GM12873 (cell line): Measurements from ENCODE around the gene SLC41A2.

Experiments
- TF ChIP-seq, protein P1 (sequence below): IDR thresholded peaks from 2 replicates; pipeline ENCODE4 v1.5.1; 2012; ENCODE audit warnings: low read depth, mild to moderate bottlenecking, moderate library complexity, low read length, control low read depth; ENCODE audit not compliant: insufficient read depth; ENCODE audit errors: missing control alignments

The SLC41A2 gene

DNA sequence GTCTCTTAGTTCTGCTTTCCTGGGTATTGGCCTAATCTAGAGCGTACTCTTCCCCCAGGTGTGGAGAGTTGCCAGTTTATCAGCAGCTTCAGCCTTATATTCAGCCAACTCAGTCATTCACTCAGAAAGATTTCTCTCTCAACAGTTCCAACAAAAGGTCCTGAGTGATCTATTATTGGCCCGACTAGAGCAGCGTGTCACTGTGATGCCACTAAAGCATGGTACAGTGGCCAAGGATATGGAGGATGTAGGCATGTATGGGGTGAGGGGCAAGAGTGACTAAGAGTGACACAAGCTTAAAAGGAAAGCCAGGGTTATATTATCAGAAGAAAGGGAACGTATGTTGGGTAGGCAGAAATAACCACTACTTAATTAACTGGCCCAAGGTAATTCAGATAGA is 32.9 kb upstream of the SLC41A2 start:
- TF ChIP-seq, protein P1, sequence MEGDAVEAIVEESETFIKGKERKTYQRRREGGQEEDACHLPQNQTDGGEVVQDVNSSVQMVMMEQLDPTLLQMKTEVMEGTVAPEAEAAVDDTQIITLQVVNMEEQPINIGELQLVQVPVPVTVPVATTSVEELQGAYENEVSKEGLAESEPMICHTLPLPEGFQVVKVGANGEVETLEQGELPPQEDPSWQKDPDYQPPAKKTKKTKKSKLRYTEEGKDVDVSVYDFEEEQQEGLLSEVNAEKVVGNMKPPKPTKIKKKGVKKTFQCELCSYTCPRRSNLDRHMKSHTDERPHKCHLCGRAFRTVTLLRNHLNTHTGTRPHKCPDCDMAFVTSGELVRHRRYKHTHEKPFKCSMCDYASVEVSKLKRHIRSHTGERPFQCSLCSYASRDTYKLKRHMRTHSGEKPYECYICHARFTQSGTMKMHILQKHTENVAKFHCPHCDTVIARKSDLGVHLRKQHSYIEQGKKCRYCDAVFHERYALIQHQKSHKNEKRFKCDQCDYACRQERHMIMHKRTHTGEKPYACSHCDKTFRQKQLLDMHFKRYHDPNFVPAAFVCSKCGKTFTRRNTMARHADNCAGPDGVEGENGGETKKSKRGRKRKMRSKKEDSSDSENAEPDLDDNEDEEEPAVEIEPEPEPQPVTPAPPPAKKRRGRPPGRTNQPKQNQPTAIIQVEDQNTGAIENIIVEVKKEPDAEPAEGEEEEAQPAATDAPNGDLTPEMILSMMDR: no peak

DNA sequence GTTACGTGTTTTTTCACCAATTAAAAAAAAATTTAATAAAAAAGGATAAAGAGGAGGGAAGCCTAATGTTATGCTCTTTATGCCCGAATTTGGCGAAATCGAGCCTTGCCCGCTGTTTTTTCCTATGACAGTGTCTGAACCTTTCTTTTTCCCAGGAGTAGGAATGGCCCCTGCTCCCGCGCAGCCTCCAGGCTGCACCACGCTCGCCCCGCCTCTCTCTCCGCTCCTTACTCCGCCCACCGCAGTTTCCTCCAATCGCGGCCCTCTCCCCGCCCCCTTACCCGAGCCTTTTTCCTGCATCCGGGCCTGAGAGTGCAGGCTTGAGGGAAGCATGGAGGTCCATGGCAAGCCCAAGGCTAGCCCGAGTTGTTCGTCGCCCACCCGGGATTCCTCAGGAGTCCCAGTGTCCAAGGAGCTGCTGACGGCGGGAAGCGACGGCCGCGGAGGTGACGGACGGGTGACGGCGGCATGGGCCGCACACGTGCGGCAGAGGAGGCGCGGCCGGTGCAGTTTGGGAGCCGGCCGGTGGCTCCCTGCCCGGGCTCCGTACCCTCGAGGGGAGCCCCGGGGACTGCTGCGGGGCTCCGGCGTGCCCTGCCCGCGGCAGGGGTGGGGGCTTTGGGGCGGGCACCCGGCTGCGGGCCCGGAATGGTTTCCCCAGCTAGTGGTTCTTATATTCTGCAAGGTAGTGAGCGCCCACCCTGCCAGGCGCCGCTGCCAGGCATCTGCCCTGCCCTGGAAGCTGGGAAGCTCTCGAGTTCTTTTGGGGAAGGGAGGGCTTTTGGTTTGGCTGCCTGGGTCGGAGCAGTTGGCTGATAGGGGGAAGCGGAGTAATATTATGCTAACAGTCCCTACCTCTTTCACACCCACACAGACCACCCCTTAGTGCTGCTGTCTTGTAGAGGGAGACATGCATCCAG is 28.2 kb upstream of the SLC41A2 start, which contains the start of gene NOPCHAP1:
Gene NOPCHAP1, plus strand, starts transcription at position 295 of the 920 bp plus-strand sequence. Its CDS starts 37 bp downstream, at position 332.
- TF ChIP-seq, protein P1: no peak

DNA sequence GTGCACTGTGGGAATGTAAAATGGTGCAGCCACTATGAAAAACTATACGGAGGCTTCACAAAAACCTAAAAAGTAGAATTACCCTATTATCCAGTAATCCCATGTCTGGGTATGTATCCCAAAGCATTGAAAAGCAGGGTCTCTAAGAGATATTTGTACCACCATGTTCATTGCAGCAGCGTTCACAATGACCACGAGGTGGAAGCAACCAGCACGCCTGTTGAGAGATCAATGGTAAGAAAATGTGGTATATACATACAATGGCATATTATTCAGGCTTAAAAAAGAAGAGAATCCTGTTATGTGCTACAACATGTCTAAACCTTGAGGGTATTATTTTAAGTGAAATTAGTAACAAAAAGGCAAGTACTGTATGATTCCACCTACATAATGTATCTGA is 27.1 kb upstream of the SLC41A2 start:
- TF ChIP-seq, protein P1: no peak

DNA sequence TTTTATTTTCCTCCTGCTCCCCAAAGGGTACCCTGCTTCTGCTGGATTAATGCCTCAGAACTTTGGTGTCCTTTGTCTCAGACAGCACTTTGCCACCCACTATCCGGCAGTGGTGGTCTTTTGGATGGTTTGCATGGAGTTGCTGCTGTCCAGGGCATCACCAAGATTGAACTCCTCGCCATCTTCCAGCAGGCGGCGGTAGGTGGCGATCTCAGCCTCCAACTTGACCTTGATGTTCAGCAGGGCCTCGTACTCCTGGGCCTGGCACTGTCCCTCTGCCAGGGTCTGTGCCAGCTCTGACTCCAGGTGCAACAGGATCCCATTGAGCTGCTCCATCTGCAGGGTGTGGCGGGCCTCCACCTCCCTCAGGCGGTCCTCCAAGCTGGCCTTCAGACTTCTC is 18.6 kb upstream of the SLC41A2 start:
- TF ChIP-seq, protein P1: peak; percentile 19

DNA sequence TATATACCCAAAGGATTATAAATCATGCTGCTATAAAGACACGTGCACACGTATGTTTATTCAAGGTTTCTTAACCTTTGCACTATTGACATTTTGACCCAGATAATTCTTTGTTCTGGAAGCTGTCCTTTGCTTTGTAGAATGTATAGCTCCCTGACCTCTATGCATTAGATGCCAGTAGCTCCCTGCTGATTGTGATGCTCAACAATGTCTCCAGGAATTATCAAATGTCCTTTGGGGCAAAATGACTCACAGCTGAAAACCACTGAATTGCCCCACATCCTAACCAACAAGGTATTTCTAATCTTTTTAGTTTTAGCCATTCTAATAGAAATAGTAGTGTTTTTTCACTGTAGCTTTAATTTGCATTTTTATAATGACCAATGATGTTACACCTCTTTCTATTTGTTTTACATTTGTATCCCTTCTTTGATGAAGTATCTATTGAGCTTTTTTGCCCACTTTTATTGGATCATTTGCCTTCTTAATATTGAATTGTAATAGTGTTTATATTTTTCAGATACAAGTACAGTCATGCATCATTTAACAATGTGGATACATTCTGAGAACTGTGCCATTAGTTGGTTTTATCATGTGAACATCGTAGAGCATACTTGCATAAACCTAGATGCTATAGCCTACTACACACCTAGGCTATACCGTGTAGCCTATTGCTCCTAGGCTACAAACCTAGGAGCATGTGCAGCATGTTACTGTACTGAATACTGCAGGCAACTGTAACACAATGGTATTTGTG is 17.7 kb upstream of the SLC41A2 start:
- TF ChIP-seq, protein P1: no peak

DNA sequence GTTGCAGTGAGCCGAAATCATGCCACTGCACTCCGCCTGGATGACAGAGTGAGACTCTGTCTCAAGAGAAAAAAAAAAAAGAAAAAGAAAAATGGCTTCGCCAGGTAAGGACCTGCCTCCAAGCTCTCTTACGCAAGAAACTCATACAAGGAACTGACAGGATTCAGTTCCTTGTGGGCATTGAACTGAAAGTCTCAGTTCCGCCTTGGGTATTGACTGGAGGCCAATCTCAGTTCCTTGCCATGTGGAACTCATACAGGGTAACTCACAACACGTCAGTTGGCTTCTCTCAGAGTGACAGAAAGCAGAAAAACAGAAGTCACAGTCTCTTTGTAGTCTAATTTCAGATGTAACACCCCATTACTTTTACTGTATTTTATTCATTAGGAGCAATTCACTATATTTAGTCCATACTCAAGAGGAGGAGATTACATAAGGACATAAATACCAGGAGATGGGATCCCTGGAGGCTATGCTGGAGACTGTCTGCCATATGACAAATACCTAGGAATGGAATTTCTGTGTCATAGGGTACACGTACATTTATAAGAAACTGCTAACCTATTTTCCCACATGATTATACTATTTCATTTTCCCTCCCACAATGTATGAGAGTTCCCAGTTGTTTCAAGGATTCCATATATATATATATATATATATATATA is 16.7 kb upstream of the SLC41A2 start:
- TF ChIP-seq, protein P1: no peak

DNA sequence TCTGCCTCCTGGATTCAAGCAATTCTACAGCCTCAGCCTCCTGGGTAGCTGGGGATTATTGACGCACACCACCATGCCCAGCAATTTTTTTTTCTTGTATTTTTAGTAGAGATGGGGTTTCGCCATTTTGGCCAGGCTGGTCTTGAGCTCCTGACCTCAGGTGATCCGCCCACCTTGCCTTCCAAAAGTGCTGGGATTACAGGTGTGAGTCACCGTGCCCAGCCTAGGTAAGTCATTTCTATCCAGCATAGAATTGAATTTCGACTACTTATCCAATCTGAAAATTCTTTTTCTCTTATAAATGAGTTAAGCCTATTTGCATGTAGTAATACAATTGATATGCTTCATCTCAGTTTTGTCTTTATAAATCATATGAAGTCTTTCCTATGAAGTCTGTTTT is 15.2 kb upstream of the SLC41A2 start:
- TF ChIP-seq, protein P1: no peak
